Mesodermal cell (in vitro differentiated cells): ENCODE measurements around the gene MNDA.
"Not testable (repeated sequence)": the region's sequence is repeated elsewhere in the genome, so short reads cannot be mapped to it uniquely, and the experiment has no call there.

ENCODE experiments used
- H3K27ac ChIP-seq: 2 replicates; pipeline ENCODE4 v1.7.0; 2013; ENCODE audit warnings: mild to moderate bottlenecking, low read depth, low read length, moderate library complexity; ENCODE audit not compliant: severe bottlenecking
- H3K36me3 ChIP-seq: 2 replicates; pipeline ENCODE4 v1.7.1; 2013; ENCODE audit warnings: mild to moderate bottlenecking, low read length, moderate library complexity; ENCODE audit not compliant: control insufficient read depth, insufficient read depth
- H3K4me1 ChIP-seq: one replicate; pipeline ENCODE4 v1.7.1; 2013; ENCODE audit warnings: mild to moderate bottlenecking, low read length; ENCODE audit not compliant: insufficient read depth, control insufficient read depth, poor library complexity, severe bottlenecking
- H3K4me3 ChIP-seq: 2 replicates; pipeline ENCODE4 v1.7.0; 2013; ENCODE audit warnings: low read length, control low read depth, mild to moderate bottlenecking; ENCODE audit not compliant: insufficient read depth, poor library complexity, severe bottlenecking; ENCODE audit errors: extremely low read depth
- H3K9me3 ChIP-seq: 2 replicates; pipeline ENCODE4 v1.7.1; 2013; ENCODE audit warnings: mild to moderate bottlenecking, low read length, moderate library complexity; ENCODE audit not compliant: control insufficient read depth
- WGBS, 2 experiments: methylation state at CpG; one replicate each; pipeline ENCODE4 v1.1.5; 2013; ENCODE audit warnings: missing lambda C conversion rate in 2 of 2; ENCODE audit not compliant: insufficient coverage in 2 of 2; 5-methylcytosine and 5-hydroxymethylcytosine counted together

MNDA gene

GRCh38 chr1:158836038-158836437 lies 4.9 kb downstream of the MNDA start:
- Histone ChIP-seq H3K4me1 (no peaks in the 10 kb centered on the region), H3K36me3 (no peaks in the 10 kb centered on the region), H3K4me3 (no peak overlapping the region), H3K27ac (no peak overlapping the region), H3K9me3 (no peaks in the 10 kb centered on the region)
- 80 to 90% methylated on average over 2 to 3 of the region's 4 CpGs for WGBS, 2 experiments

GRCh38 chr1:158838660-158839059 lies 7.5 kb downstream of the MNDA start:
- Histone ChIP-seq H3K4me1 (no peaks in the 10 kb centered on the region), H3K36me3 (no peaks in the 10 kb centered on the region), H3K27ac (no peak overlapping the region), H3K9me3 (no peaks in the 10 kb centered on the region), H3K4me3 (no peak overlapping the region)

GRCh38 chr1:158839566-158839965 lies 8.4 kb downstream of the MNDA start:
- WGBS, 2 experiments = 100% methylated on average over 1 of the region's 2 CpGs; no CpG with 5 or more reads in 1 of the 2 experiments
- Histone ChIP-seq H3K36me3 (no peaks in the 10 kb centered on the region), H3K27ac (no peak overlapping the region), H3K9me3 (no peaks in the 10 kb centered on the region), H3K4me3 (no peak overlapping the region), H3K4me1 (no peaks in the 10 kb centered on the region)

- no peaks in the 10 kb centered on the region for H3K4me1 ChIP-seq
- H3K27ac ChIP-seq = no peak overlapping the region
- no peak overlapping the region for H3K4me3 ChIP-seq
- WGBS, 2 experiments = 78 to 87% methylated on average over 3 to 4 of the region's 5 CpGs
- H3K36me3 ChIP-seq = no peaks in the 10 kb centered on the region
- no peaks in the 10 kb centered on the region for H3K9me3 ChIP-seq
Measured at GRCh38 chr1:158840236-158840635, 9.1 kb downstream of the MNDA start.

- no peaks in the 10 kb centered on the region for H3K36me3 ChIP-seq
- 35 to 54% methylated on average over 5 to 6 of the region's 6 CpGs for WGBS, 2 experiments
- H3K4me3 ChIP-seq = no peak overlapping the region
- no peak overlapping the region for H3K27ac ChIP-seq
- no peaks in the 10 kb centered on the region for H3K4me1 ChIP-seq
- no peaks in the 10 kb centered on the region for H3K9me3 ChIP-seq
Measured at GRCh38 chr1:158864595-158864994, 33.4 kb downstream of the MNDA start.

- H3K4me3 ChIP-seq, H3K9me3 ChIP-seq, H3K4me1 ChIP-seq, H3K27ac ChIP-seq, H3K36me3 ChIP-seq: not testable (repeated sequence)
- no CpG with 5 or more reads among the region's 5 CpGs for WGBS, 2 experiments
Measured at GRCh38 chr1:158870438-158870837, 39.3 kb downstream of the MNDA start.

GRCh38 chr1:158873141-158873540 lies 42.0 kb downstream of the MNDA start:
- H3K9me3 ChIP-seq = no peaks in the 10 kb centered on the region
- H3K36me3 ChIP-seq = no peaks in the 10 kb centered on the region
- no peak overlapping the region for H3K4me3 ChIP-seq
- H3K27ac ChIP-seq = no peak overlapping the region
- WGBS, 2 experiments = 73 to 76% methylated on average over 2 of the region's 2 CpGs
- H3K4me1 ChIP-seq = no peaks in the 10 kb centered on the region

GRCh38 chr1:158893654-158894053 lies 62.5 kb downstream of the MNDA start:
- Histone ChIP-seq H3K36me3 (no peaks in the 10 kb centered on the region), H3K4me3 (no peak overlapping the region), H3K4me1 (no peaks in the 10 kb centered on the region)

GRCh38 chr1:158898722-158899121 lies 67.6 kb downstream of the MNDA start:
- Histone ChIP-seq H3K4me3 (no peak overlapping the region), H3K36me3 (no peaks in the 10 kb centered on the region)
- WGBS, 2 experiments = no CpG with 5 or more reads among the region's 2 CpGs

More at GRCh38 chr1:158893654-158894053, 62.5 kb downstream of the MNDA start:
- Histone ChIP-seq H3K27ac (no peak overlapping the region), H3K9me3 (no peaks in the 10 kb centered on the region)

More at GRCh38 chr1:158898722-158899121, 67.6 kb downstream of the MNDA start:
- no peak overlapping the region for H3K27ac ChIP-seq
- no peaks in the 10 kb centered on the region for H3K9me3 ChIP-seq
- H3K4me1 ChIP-seq = no peaks in the 10 kb centered on the region
